GM21526 (cell line): ENCODE results near the gene DPP6.

Source experiments
- ATAC-seq: cut with Tn5 transposase; IDR thresholded peaks from one replicate; pipeline ENCODE4 v1.9.1; 2021; ENCODE audit warnings: moderate library complexity; ENCODE audit not compliant: unreplicated experiment, low FRiP score

DPP6 gene

GRCh38 chr7:154324196-154324595 is 272.0 kb downstream of the DPP6 start:
- ATAC-seq: no peak

- ATAC-seq: no peak
Observed at GRCh38 chr7:154326421-154326820, 274.2 kb downstream of the DPP6 start.

GRCh38 chr7:154330318-154330717 is 278.1 kb downstream of the DPP6 start:
- no peak for ATAC-seq

DNA sequence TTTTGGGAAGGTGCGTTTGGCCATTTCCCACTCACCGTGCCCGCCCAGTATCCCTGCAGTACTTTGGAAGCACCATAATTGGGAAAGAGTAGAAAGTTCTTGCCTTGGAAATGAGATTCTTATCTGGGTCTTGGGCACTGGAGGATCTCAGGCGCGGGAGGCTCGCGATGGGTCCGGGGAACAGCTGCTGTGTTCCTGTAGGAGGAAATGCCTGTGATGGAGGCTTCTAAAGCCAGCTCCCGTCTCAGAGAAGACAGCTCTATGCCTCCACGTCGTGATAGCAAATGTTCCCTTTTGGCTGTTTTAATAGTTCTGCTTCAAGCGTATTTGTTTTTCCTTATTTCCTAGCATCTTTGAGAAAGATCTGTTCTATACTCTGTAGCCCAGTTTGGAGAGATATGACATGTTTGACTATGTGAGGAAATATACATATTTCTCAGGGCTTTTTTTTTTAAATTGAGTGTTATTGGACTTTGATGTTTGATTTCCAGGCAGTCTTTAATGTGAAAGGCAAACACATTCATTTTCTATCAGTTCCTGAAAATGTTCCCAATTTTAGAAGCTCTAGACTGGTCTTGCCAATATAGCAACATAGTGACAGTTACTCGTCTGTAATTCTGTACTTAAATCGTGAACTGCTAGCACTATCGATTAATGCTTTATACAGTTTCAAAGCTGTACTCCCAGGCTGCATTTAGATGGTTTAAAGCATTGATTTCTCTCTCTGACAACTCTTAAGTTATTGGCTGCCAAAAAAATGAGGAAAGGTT is 280.8 kb downstream of the DPP6 start:
- no peak for ATAC-seq

- no peak for ATAC-seq
Observed at GRCh38 chr7:154336295-154336694, 284.1 kb downstream of the DPP6 start.

- ATAC-seq: no peak
Observed at GRCh38 chr7:154338701-154339506, 286.7 kb downstream of the DPP6 start.

- ATAC-seq: no peak
Observed at GRCh38 chr7:154342971-154343633, 290.9 kb downstream of the DPP6 start.

DNA sequence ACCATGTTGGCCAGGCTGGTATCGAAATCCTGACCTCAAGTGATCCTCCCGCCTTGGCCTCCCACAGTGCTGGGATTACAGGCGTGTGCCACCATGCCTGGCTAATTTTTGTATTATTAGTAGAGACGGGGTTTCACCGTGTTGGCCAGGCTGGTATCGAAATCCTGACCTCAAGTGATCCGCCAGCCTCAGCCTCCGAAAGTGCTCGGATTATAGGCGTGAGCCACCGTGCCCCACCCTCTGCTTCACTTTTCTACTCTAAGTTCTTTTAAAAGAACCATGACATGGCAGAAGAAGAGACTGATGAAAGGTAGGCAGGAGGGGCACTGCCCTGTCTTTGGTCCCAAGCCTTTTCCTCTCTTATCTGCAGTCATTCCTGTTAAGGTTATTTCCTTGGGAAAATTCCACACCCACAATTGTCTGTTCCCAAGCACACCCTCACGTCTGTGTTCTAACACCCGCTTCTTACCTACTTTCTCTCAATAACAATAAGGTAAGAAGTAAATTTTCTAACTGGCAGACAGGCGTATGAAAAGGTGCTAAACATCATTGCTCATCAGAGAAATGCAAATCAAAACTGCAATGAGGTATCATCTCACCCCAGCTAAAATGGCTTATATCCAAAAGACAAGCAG is 291.7 kb downstream of the DPP6 start:
- no peak for ATAC-seq

DNA sequence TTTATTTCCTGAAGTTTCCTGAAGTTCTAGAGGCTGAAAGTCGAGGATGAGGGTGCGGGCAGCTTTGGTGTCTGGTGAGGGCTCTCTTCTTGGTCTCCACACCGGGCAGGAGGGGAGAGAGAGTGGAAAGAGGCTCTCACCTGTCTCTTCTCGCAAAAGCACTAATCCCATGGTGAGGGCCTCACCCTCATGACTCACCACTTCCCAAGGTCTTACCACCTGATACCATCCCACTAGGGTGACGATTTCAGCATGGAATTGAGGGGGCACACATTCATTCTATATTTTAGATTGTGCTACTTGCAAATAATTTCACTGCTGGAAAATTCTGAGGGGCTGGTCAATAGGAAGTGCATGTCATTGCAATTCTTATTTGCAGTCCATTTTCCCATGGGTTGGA is 292.9 kb downstream of the DPP6 start:
- no peak for ATAC-seq

GRCh38 chr7:154347700-154348266 is 295.6 kb downstream of the DPP6 start:
- no peak for ATAC-seq

GRCh38 chr7:154350892-154351291 is 298.7 kb downstream of the DPP6 start:
- no peak for ATAC-seq

- ATAC-seq: no peak
Observed at GRCh38 chr7:154353355-154353767, 301.2 kb downstream of the DPP6 start.

DNA sequence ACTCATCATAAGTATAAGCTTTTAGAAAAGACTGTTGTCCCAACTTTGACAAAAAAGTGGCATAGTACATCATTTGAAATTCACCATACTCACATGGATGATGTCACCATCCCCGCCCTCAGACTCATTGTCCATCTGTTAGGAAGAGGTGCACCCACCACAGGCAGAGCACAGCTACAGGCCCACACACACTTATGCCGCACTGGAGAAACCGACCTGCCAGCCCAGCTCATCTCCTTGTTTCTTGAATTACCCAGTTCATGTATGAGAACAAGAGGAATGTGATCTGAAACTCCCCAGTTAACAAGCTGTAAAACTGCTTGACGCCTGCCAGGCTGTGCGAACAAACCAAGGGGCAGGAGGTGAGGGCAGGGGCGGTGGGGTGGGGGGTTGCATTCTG is 312.0 kb downstream of the DPP6 start:
- ATAC-seq: no peak

- no peak for ATAC-seq
Observed at GRCh38 chr7:154371424-154371823, 319.2 kb downstream of the DPP6 start.

DNA sequence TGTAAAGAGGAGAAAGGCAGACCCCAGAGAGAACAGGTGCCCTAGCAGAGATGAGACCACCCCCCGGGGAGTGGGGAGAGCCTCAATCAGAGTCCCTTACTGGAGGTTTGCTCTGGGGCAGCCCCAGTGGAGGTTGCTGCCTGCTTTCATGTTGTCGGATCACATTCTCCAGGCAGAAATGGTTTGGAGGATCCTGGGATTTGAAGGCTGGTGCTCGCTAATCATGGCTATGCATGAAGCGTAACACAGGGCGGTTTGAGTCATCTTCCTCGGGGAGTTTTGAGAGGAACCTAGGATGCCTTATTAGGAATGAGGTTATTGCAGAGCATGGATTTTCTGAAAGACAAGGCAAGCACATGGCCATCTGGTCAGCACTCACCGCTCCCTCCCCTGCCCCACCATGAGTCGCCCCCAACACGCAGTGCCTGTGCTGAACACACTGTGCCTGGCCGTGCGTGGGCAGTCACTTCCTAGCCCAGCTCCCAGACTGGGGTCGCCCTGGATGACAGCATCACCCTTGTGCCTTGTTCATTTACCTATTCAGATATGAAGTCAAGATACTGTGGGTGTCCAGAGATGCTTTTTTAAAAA is 319.9 kb downstream of the DPP6 start:
- no peak for ATAC-seq

DNA sequence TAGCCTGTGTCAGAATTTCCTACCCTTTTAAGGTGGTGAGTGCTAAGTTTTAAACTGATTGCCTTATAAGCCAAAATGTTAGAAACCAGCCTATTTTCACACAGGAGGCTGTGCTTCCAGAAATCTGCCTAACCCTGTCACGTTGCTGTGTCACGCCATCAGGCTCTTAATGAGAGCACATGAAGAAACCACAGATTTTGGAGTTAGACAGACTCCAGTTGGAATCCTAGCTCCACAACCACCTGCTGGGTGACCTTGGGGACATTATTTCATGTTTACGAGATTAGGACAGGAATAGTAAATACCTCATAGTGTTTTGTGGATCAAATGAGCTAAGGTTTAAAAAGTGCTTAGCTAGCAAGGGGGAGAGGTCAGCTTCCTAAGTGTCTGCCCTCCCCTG is 321.8 kb downstream of the DPP6 start:
- ATAC-seq: no peak

DNA sequence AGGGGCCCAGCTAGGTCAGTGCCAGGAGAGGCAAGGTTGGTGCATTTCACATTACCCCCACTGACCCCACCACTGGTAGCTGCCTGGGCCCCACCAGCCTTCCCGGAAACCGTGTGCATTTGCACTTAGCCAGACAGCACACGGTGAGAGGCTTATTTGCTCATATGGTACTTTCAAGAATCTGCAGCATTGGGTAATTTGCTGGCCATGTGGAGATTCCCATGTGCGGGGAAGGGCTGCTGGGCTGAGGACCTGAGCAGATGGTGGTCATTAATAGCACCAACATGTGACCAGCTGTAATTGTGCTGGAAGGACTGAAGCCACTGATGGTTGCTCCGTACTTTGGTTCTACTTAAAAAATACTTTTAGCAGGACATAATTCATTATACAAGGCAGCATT is 323.8 kb downstream of the DPP6 start:
- ATAC-seq: no peak

- no peak for ATAC-seq
Observed at GRCh38 chr7:154380771-154381170, 328.6 kb downstream of the DPP6 start.

GRCh38 chr7:154383045-154383444 is 330.8 kb downstream of the DPP6 start:
- ATAC-seq: no peak

- ATAC-seq: no peak
Observed at GRCh38 chr7:154385214-154385613, 333.0 kb downstream of the DPP6 start.
